ENCODE results near the gene GCH1. TPM values are rescaled to one million over a fixed set of nuclear protein-coding genes. Genes with fewer than 3 reads are reported as not detected.

Gene GCH1
- total and polyA plus RNA-seq, 2 donors from 2014 or later, result 9.2 to 12.3 TPM

GRCh38 chr14:54922598-54922997, 20.0 kb upstream of the GCH1 start:
- FAIRE-seq, result no peak

GRCh38 chr14:54920052-54920451, 17.4 kb upstream of the GCH1 start:
- Histone ChIP-seq H3K36me3 (ENCODE audit: control insufficient read depth in 2 of 3, insufficient read depth in 3 of 3, low read length in 3 of 3) (no peaks in the 10 kb centered on the region), H3K9ac (ENCODE audit: low read length in 3 of 3) (no peak overlapping the region), H3K9me3 (ENCODE audit: control insufficient read depth in 2 of 3, insufficient read depth in 1 of 3, low read length in 3 of 3) (no peaks in the 10 kb centered on the region), H3K4me1 (ENCODE audit: control insufficient read depth in 2 of 3, insufficient read depth in 2 of 3, low read depth in 1 of 3, low read length in 3 of 3) (no peaks in the 10 kb centered on the region), H3K27me3 (ENCODE audit: control insufficient read depth, insufficient read depth, low read length) (no peaks in the 10 kb centered on the region), H3K4me3 (ENCODE audit: low read length in 3 of 3) (no peak overlapping the region), H3K27ac (ENCODE audit: low read depth in 2 of 2, low read length in 2 of 2) (no peak overlapping the region)
- DNase-seq (no peak), FAIRE-seq (no peak)
- no peak for TF ChIP-seq CTCF (IDR thresholded peaks at IDR 0.05; ENCODE audit: borderline replicate concordance, extremely low read depth, insufficient read depth)
- intact Hi-C loops (cut with DNase I), result no loop called here

More at GRCh38 chr14:54922598-54922997, 20.0 kb upstream of the GCH1 start:
- H3K9ac ChIP-seq (ENCODE audit: low read length in 3 of 3), result no peak overlapping the region
- DNase-seq, result no peak
- H3K27ac ChIP-seq (ENCODE audit: low read depth in 2 of 2, low read length in 2 of 2), result no peak overlapping the region
- no peaks in the 10 kb centered on the region for H3K9me3 ChIP-seq (ENCODE audit: control insufficient read depth in 2 of 3, insufficient read depth in 1 of 3, low read length in 3 of 3)
- no peak overlapping the region for H3K4me3 ChIP-seq (ENCODE audit: low read length in 3 of 3)
- no peaks in the 10 kb centered on the region for H3K4me1 ChIP-seq (ENCODE audit: control insufficient read depth in 2 of 3, insufficient read depth in 2 of 3, low read depth in 1 of 3, low read length in 3 of 3)
- no peak for TF ChIP-seq CTCF (IDR thresholded peaks at IDR 0.05; ENCODE audit: borderline replicate concordance, extremely low read depth, insufficient read depth)
- intact Hi-C loops (cut with DNase I), result no loop called here
- no peaks in the 10 kb centered on the region for H3K27me3 ChIP-seq (ENCODE audit: control insufficient read depth, insufficient read depth, low read length)
- no peaks in the 10 kb centered on the region for H3K36me3 ChIP-seq (ENCODE audit: control insufficient read depth in 2 of 3, insufficient read depth in 3 of 3, low read length in 3 of 3)

- DNase-seq (no peak), FAIRE-seq (no peak)
- Histone ChIP-seq H3K9me3 (ENCODE audit: control insufficient read depth in 2 of 3, insufficient read depth in 1 of 3, low read length in 3 of 3) (no peaks in the 10 kb centered on the region), H3K27ac (ENCODE audit: low read depth in 2 of 2, low read length in 2 of 2) (no peak overlapping the region), H3K36me3 (ENCODE audit: control insufficient read depth in 2 of 3, insufficient read depth in 3 of 3, low read length in 3 of 3) (no peaks in the 10 kb centered on the region), H3K9ac (ENCODE audit: low read length in 3 of 3) (no peak overlapping the region), H3K4me1 (ENCODE audit: control insufficient read depth in 2 of 3, insufficient read depth in 2 of 3, low read depth in 1 of 3, low read length in 3 of 3) (no peaks in the 10 kb centered on the region), H3K27me3 (ENCODE audit: control insufficient read depth, insufficient read depth, low read length) (no peaks in the 10 kb centered on the region), H3K4me3 (ENCODE audit: low read length in 3 of 3) (no peak overlapping the region)
- no peak for TF ChIP-seq CTCF (IDR thresholded peaks at IDR 0.05; ENCODE audit: borderline replicate concordance, extremely low read depth, insufficient read depth)
- intact Hi-C loops (cut with DNase I), result no loop called here
Observed at GRCh38 chr14:54919330-54919729, 16.7 kb upstream of the GCH1 start.

- Histone ChIP-seq H3K4me1 (ENCODE audit: control insufficient read depth in 2 of 3, insufficient read depth in 2 of 3, low read depth in 1 of 3, low read length in 3 of 3) (no peaks in the 10 kb centered on the region), H3K27me3 (ENCODE audit: control insufficient read depth, insufficient read depth, low read length) (no peaks in the 10 kb centered on the region), H3K4me3 (ENCODE audit: low read length in 3 of 3) (no peak overlapping the region), H3K27ac (ENCODE audit: low read depth in 2 of 2, low read length in 2 of 2) (no peak overlapping the region), H3K9ac (ENCODE audit: low read length in 3 of 3) (no peak overlapping the region), H3K9me3 (ENCODE audit: control insufficient read depth in 2 of 3, insufficient read depth in 1 of 3, low read length in 3 of 3) (no peaks in the 10 kb centered on the region), H3K36me3 (ENCODE audit: control insufficient read depth in 2 of 3, insufficient read depth in 3 of 3, low read length in 3 of 3) (no peaks in the 10 kb centered on the region)
- FAIRE-seq (no peak), DNase-seq (no peak)
- no peak for TF ChIP-seq CTCF (IDR thresholded peaks at IDR 0.05; ENCODE audit: borderline replicate concordance, extremely low read depth, insufficient read depth)
- intact Hi-C loops (cut with DNase I), result no loop called here
Observed at GRCh38 chr14:54918427-54918826, 15.8 kb upstream of the GCH1 start.

All from kidney (tissue), 14 donors.